Neural cell (in vitro differentiated cells): ENCODE measurements around the gene CARMIL1.

Experiments used
- EP300 ChIP-seq: fragments of 450-650 bp; conservative IDR thresholded peaks from 2 replicates; pipeline ENCODE4 v1.6.1; 2014; ENCODE audit warnings: antibody characterized with exemption, mild to moderate bottlenecking, moderate library complexity; ENCODE audit not compliant: poor library complexity, severe bottlenecking
- EZH2 ChIP-seq: fragments of 200-600, 300-800 bp; shearing (Covaris generic), sonication (generic); IDR thresholded peaks from 2 replicates; pipeline ENCODE4 v1.6.1; 2014; ENCODE audit warnings: antibody characterized with exemption, low read length, borderline replicate concordance, mild to moderate bottlenecking; ENCODE audit not compliant: insufficient read depth, poor library complexity, severe bottlenecking
- MXI1 ChIP-seq: fragments of 450-650 bp; conservative IDR thresholded peaks from 2 replicates; pipeline ENCODE4 v1.6.1; 2014; ENCODE audit warnings: antibody characterized with exemption, mild to moderate bottlenecking; ENCODE audit not compliant: poor library complexity, severe bottlenecking
- POLR2AphosphoS5 ChIP-seq: IDR thresholded peaks from 2 replicates; pipeline ENCODE4 v1.6.1; 2012
- RAD21 ChIP-seq: fragments of 450-650 bp; conservative IDR thresholded peaks from 2 replicates; pipeline ENCODE4 v1.6.1; 2014; ENCODE audit warnings: antibody characterized with exemption, mild to moderate bottlenecking, moderate library complexity
- SMC3 ChIP-seq: fragments of 450-650 bp; conservative IDR thresholded peaks from 2 replicates; pipeline ENCODE4 v1.6.1; 2014; ENCODE audit warnings: antibody characterized with exemption, mild to moderate bottlenecking, moderate library complexity; ENCODE audit not compliant: poor library complexity
- TAF1 ChIP-seq: IDR thresholded peaks from 2 replicates; pipeline ENCODE4 v1.6.1; 2012; ENCODE audit warnings: low read depth
- TF ChIP-seq, protein P1 (sequence below): fragments of 450-650 bp; IDR thresholded peaks from 2 replicates; pipeline ENCODE4 v1.5.1; 2014; ENCODE audit warnings: antibody characterized with exemption, mild to moderate bottlenecking, moderate library complexity; ENCODE audit not compliant: poor library complexity, severe bottlenecking
- TF ChIP-seq, protein P2 (sequence below): IDR thresholded peaks from 2 replicates; pipeline ENCODE4 v1.6.1; 2012; ENCODE audit warnings: borderline replicate concordance

DNA sequence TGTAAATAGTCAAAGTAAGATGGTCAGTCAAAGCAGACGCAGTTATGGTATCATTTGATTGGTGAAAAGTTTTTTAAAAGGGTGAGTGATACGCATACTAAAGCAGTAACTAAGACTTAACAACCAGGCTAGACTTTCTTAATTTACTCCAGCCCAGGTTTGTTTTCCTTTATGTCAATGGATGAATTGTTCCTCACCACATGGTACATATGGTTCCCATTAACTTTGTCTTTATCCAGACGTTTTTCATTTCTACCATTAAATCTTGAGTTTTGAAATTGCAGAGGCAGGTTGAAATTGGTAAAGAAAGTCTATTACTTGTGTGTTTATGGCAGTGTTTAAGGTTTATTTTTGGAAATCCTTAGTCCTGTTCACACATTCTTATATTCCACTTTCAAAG lies 274.3 kb downstream of the CARMIL1 start:
- TF ChIP-seq, protein P1, sequence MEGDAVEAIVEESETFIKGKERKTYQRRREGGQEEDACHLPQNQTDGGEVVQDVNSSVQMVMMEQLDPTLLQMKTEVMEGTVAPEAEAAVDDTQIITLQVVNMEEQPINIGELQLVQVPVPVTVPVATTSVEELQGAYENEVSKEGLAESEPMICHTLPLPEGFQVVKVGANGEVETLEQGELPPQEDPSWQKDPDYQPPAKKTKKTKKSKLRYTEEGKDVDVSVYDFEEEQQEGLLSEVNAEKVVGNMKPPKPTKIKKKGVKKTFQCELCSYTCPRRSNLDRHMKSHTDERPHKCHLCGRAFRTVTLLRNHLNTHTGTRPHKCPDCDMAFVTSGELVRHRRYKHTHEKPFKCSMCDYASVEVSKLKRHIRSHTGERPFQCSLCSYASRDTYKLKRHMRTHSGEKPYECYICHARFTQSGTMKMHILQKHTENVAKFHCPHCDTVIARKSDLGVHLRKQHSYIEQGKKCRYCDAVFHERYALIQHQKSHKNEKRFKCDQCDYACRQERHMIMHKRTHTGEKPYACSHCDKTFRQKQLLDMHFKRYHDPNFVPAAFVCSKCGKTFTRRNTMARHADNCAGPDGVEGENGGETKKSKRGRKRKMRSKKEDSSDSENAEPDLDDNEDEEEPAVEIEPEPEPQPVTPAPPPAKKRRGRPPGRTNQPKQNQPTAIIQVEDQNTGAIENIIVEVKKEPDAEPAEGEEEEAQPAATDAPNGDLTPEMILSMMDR, result no peak
- TF ChIP-seq EZH2, result no peak
- TF ChIP-seq EP300, result no peak
- TF ChIP-seq TAF1, result no peak
- TF ChIP-seq SMC3, result no peak
- TF ChIP-seq, protein P2, sequence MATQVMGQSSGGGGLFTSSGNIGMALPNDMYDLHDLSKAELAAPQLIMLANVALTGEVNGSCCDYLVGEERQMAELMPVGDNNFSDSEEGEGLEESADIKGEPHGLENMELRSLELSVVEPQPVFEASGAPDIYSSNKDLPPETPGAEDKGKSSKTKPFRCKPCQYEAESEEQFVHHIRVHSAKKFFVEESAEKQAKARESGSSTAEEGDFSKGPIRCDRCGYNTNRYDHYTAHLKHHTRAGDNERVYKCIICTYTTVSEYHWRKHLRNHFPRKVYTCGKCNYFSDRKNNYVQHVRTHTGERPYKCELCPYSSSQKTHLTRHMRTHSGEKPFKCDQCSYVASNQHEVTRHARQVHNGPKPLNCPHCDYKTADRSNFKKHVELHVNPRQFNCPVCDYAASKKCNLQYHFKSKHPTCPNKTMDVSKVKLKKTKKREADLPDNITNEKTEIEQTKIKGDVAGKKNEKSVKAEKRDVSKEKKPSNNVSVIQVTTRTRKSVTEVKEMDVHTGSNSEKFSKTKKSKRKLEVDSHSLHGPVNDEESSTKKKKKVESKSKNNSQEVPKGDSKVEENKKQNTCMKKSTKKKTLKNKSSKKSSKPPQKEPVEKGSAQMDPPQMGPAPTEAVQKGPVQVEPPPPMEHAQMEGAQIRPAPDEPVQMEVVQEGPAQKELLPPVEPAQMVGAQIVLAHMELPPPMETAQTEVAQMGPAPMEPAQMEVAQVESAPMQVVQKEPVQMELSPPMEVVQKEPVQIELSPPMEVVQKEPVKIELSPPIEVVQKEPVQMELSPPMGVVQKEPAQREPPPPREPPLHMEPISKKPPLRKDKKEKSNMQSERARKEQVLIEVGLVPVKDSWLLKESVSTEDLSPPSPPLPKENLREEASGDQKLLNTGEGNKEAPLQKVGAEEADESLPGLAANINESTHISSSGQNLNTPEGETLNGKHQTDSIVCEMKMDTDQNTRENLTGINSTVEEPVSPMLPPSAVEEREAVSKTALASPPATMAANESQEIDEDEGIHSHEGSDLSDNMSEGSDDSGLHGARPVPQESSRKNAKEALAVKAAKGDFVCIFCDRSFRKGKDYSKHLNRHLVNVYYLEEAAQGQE, result no peak
- no peak for TF ChIP-seq POLR2AphosphoS5
- no peak for TF ChIP-seq RAD21
- TF ChIP-seq MXI1, result no peak
